MCF 10A (cell line): ENCODE measurements around the gene NFKBIA. TPM values are rescaled to one million over a fixed set of nuclear protein-coding genes. Genes with fewer than 3 reads are reported as not detected.
"Not testable (repeated sequence)": the region's sequence is repeated elsewhere in the genome, so short reads cannot be mapped to it uniquely, and the experiment has no call there.

ENCODE experiments used
- BruUV-seq: library from RNA; stranded (reverse); fragments of 400-500 nt; replicated peaks from 2 replicates; lab custom pipeline; 2021; lab: Mats Ljungman, UMichigan
- CTCF ChIA-PET: fragments of 300-600 bp; sonication (Branson Sonifier 250); formaldehyde crosslinking; extraction: SDS; loops from one replicate; lab custom pipeline; 2021; ENCODE audit warnings: antibody characterized with exemption, inconsistent platforms; lab: Yijun Ruan, JAX
- POLR2A ChIA-PET: fragments of 300-600, 350-650 bp; sonication (Branson Sonifier 250); formaldehyde crosslinking; extraction: SDS; loops from one replicate; lab custom pipeline; 2020; ENCODE audit warnings: antibody characterized with exemption, inconsistent platforms; lab: Yijun Ruan, JAX
- DNase-seq: peaks from one replicate; pipeline ENCODE4 v3.0.0-alpha.2; 2018; ENCODE audit not compliant: unreplicated experiment
- H3K27ac Mint-ChIP-seq: one replicate; pipeline ENCODE4 v1.8.0; 2022; ENCODE audit warnings: mild to moderate bottlenecking, low read depth, mixed read lengths; ENCODE audit not compliant: unreplicated experiment
- H3K27me3 Mint-ChIP-seq: one replicate; pipeline ENCODE4 v1.8.0; 2022; ENCODE audit warnings: mixed read lengths; ENCODE audit not compliant: insufficient read depth, unreplicated experiment
- H3K36me3 Mint-ChIP-seq: one replicate; pipeline ENCODE4 v1.8.0; 2022; ENCODE audit warnings: mild to moderate bottlenecking, moderate library complexity, mixed read lengths; ENCODE audit not compliant: insufficient read depth, unreplicated experiment
- H3K4me1 Mint-ChIP-seq: one replicate; pipeline ENCODE4 v1.8.0; 2022; ENCODE audit warnings: mixed read lengths; ENCODE audit not compliant: insufficient read depth, unreplicated experiment
- H3K4me3 Mint-ChIP-seq: one replicate; pipeline ENCODE4 v1.8.0; 2022; ENCODE audit warnings: mild to moderate bottlenecking, moderate library complexity, mixed read lengths; ENCODE audit not compliant: unreplicated experiment
- H3K9me3 Mint-ChIP-seq: one replicate; pipeline ENCODE4 v1.8.0; 2022; ENCODE audit warnings: mixed read lengths; ENCODE audit not compliant: unreplicated experiment
- CTCF ChIP-seq: fragments of 200-600 bp; IDR thresholded peaks from one replicate; pipeline ENCODE4 v1.8.0; 2022; ENCODE audit warnings: antibody characterized with exemption, mild to moderate bottlenecking; ENCODE audit not compliant: unreplicated experiment
- intact Hi-C: fragments of 100-400 bp; cut with micrococcal nuclease; formaldehyde crosslinking; loops from 2 replicates; pipeline ENCODE4 v1.14.1; 2022
- total RNA-seq: library from RNA; stranded (reverse); gene quantifications from 2 replicates; pipeline ENCODE4 v1.2.3, GENCODE V29; 2022

NFKBIA gene
- total RNA-seq, 1 experiment from 2014 or later = 112 TPM

GRCh38 chr14:35398071-35398584, 6.4 kb downstream of the NFKBIA start:
- intact Hi-C loops = no loop called here
- CTCF ChIA-PET = interaction anchor here (0.6 to 1.0 kb wide), 3 partner anchors 15 to 182 kb away, joined by 3 read pairs; no protein-coding TSS in a partner anchor
- no peak for TF ChIP-seq CTCF
- Mint-ChIP-seq H3K4me1 (peaks cover 31% of the 10 kb centered on the region), H3K36me3 (peaks cover 88% of the 10 kb centered on the region), H3K4me3 (no peak overlapping the region), H3K27ac (peak overlapping the region; percentile 84), H3K9me3 (no peaks in the 10 kb centered on the region), H3K27me3 (no peaks in the 10 kb centered on the region)
- BruUV-seq = no TSS peak
- DNase-seq = no peak
- POLR2A ChIA-PET = interaction anchor here (0.6 to 14.3 kb wide), 12 partner anchors 8 to 556 kb away, joined by 3 to 422 read pairs (median 4); partner anchors contain the start of gene PRORP

- BruUV-seq, H3K9me3 Mint-ChIP-seq, DNase-seq, H3K27me3 Mint-ChIP-seq, H3K4me3 Mint-ChIP-seq, intact Hi-C loops, CTCF ChIA-PET: not testable (repeated sequence)
- Mint-ChIP-seq H3K27ac (peak overlapping the region; percentile 49), H3K4me1 (peaks cover 23% of the 10 kb centered on the region), H3K36me3 (peaks cover 73% of the 10 kb centered on the region)
- POLR2A ChIA-PET = interaction anchor here (1.4 to 14.3 kb wide), 5 partner anchors 9 to 274 kb away, joined by 3 to 422 read pairs (median 20); partner anchors contain the start of gene PRORP
Observed at GRCh38 chr14:35396610-35397009, 7.9 kb downstream of the NFKBIA start.

- no peak for DNase-seq
- H3K9me3 Mint-ChIP-seq = no peaks in the 10 kb centered on the region
- H3K36me3 Mint-ChIP-seq = peaks cover 60% of the 10 kb centered on the region
- no peaks in the 10 kb centered on the region for H3K27me3 Mint-ChIP-seq
- H3K27ac Mint-ChIP-seq = no peak overlapping the region
- H3K4me1 Mint-ChIP-seq = peaks cover 18% of the 10 kb centered on the region
- no peak overlapping the region for H3K4me3 Mint-ChIP-seq
- TF ChIP-seq CTCF = no peak
- intact Hi-C loops = no loop called here
- BruUV-seq = no TSS peak
- POLR2A ChIA-PET = interaction anchor here (1.0 to 14.3 kb wide), 3 partner anchors 23 to 103 kb away, joined by 4 to 422 read pairs (median 348); partner anchors contain the start of gene PSMA6
- CTCF ChIA-PET = no interaction called here
Observed at GRCh38 chr14:35395283-35395682, 9.3 kb downstream of the NFKBIA start.

GRCh38 chr14:35394326-35395013, 10.1 kb downstream of the NFKBIA start:
- H3K9me3 Mint-ChIP-seq = no peaks in the 10 kb centered on the region
- BruUV-seq = no TSS peak
- ChIA-PET CTCF (no interaction called here), POLR2A (interaction anchor here (0.5 to 14.3 kb wide), 6 partner anchors 9 to 273 kb away, joined by 3 to 348 read pairs (median 6); partner anchors contain the start of gene PSMA6)
- no peak for DNase-seq
- no peaks in the 10 kb centered on the region for H3K27me3 Mint-ChIP-seq
- TF ChIP-seq CTCF = no peak
- intact Hi-C loops = no loop called here
- H3K27ac Mint-ChIP-seq = peak overlapping the region; percentile 34
- no peak overlapping the region for H3K4me3 Mint-ChIP-seq
- peaks cover 17% of the 10 kb centered on the region for H3K4me1 Mint-ChIP-seq
- peaks cover 52% of the 10 kb centered on the region for H3K36me3 Mint-ChIP-seq
